HG03432 (cell line): Measurements from ENCODE around the gene JAKMIP3.

Experiments
- ATAC-seq: cut with Tn5 transposase; IDR thresholded peaks from one replicate; pipeline ENCODE4 v1.9.1; 2021; ENCODE audit warnings: mild to moderate bottlenecking, moderate library complexity; ENCODE audit not compliant: unreplicated experiment

JAKMIP3 gene

GRCh38 chr10:132043861-132044695 is 21.7 kb upstream of the JAKMIP3 start:
- no peak for ATAC-seq

- no peak for ATAC-seq
Measured at GRCh38 chr10:132044803-132045202, 20.9 kb upstream of the JAKMIP3 start.

GRCh38 chr10:132045324-132045723 is 20.4 kb upstream of the JAKMIP3 start:
- no peak for ATAC-seq

- ATAC-seq = no peak
Measured at GRCh38 chr10:132047575-132048293, 18.0 kb upstream of the JAKMIP3 start.

- ATAC-seq = no peak
Measured at GRCh38 chr10:132048294-132048667, 17.5 kb upstream of the JAKMIP3 start.

GRCh38 chr10:132050191-132050590 is 15.6 kb upstream of the JAKMIP3 start:
- no peak for ATAC-seq

GRCh38 chr10:132052124-132052523 is 13.6 kb upstream of the JAKMIP3 start:
- no peak for ATAC-seq

GRCh38 chr10:132054564-132054963 is 11.2 kb upstream of the JAKMIP3 start:
- no peak for ATAC-seq

GRCh38 chr10:132055616-132056015 is 10.1 kb upstream of the JAKMIP3 start:
- ATAC-seq = no peak

GRCh38 chr10:132056663-132057062 is 9.1 kb upstream of the JAKMIP3 start:
- no peak for ATAC-seq

GRCh38 chr10:132057191-132057681 is 8.5 kb upstream of the JAKMIP3 start:
- ATAC-seq = no peak

- ATAC-seq = peak; percentile 49
Measured at GRCh38 chr10:132058111-132058745, 7.5 kb upstream of the JAKMIP3 start.

- no peak for ATAC-seq
Measured at GRCh38 chr10:132058793-132059759, 6.7 kb upstream of the JAKMIP3 start.

- ATAC-seq = no peak
Measured at GRCh38 chr10:132059760-132060508, 5.8 kb upstream of the JAKMIP3 start.

GRCh38 chr10:132061030-132061429 is 4.7 kb upstream of the JAKMIP3 start:
- no peak for ATAC-seq

GRCh38 chr10:132061465-132061864 is 4.3 kb upstream of the JAKMIP3 start:
- no peak for ATAC-seq

GRCh38 chr10:132062116-132062515 is 3.6 kb upstream of the JAKMIP3 start:
- no peak for ATAC-seq

- ATAC-seq = no peak
Measured at GRCh38 chr10:132062641-132063390, 2.9 kb upstream of the JAKMIP3 start.

GRCh38 chr10:132063432-132063831 is 2.3 kb upstream of the JAKMIP3 start:
- no peak for ATAC-seq
